ENCODE measurements around the gene PPP1R3C. TPM values are rescaled to one million over a fixed set of nuclear protein-coding genes. Genes with fewer than 3 reads are reported as not detected.

PPP1R3C gene
- total RNA-seq, 4 donors from 2014 or later: 19.7 to 55.2 (median 25.5) TPM

DNA sequence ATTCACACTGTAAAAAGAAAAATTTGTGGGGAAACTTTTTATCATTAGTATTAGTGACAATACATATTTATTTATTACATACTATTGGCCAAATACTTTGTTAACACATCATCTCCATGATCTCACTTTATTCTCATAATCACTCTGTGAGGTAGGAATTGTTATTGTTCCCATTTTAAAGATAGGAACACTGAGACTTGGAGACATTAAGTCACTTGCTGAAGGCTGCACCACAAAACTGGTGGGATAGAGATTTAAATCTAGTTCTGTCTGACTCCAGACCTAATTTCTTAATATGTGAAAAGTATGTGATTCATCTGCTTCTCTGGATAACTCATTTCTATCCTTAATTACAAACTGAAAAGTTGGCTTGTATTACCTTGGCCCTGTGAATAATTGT lies 8.2 kb downstream of the PPP1R3C start:
- intact Hi-C loops (cut with DNase I; ENCODE audit: low total_unique reads): no loop called here
- Histone ChIP-seq H3K27ac (no peak overlapping the region), H3K36me3 (no peaks in the 10 kb centered on the region)

DNA sequence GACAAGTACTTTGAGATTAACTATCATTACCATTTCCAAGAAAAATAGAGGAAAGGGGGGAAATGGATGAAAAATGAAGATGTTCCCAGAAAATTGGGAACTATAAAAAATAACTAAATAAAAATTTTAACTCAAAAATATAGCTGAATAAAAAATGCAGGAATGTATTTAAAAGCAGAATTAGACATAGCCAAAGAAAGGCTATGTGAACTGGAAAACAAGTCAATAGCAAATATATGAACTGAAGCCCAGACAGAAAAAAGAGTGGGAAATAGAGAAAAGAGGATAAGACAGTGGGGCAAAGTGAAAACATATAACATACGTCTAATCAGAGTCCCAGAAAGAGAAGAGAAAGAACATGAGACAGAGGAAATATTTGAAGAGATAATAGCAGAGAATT lies 10.3 kb downstream of the PPP1R3C start:
- TF ChIP-seq POLR2A (IDR thresholded peaks at IDR 0.05): no peak
- TF ChIP-seq, protein P1, sequence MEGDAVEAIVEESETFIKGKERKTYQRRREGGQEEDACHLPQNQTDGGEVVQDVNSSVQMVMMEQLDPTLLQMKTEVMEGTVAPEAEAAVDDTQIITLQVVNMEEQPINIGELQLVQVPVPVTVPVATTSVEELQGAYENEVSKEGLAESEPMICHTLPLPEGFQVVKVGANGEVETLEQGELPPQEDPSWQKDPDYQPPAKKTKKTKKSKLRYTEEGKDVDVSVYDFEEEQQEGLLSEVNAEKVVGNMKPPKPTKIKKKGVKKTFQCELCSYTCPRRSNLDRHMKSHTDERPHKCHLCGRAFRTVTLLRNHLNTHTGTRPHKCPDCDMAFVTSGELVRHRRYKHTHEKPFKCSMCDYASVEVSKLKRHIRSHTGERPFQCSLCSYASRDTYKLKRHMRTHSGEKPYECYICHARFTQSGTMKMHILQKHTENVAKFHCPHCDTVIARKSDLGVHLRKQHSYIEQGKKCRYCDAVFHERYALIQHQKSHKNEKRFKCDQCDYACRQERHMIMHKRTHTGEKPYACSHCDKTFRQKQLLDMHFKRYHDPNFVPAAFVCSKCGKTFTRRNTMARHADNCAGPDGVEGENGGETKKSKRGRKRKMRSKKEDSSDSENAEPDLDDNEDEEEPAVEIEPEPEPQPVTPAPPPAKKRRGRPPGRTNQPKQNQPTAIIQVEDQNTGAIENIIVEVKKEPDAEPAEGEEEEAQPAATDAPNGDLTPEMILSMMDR (IDR thresholded peaks at IDR 0.05): no peak
- intact Hi-C loops (cut with DNase I; ENCODE audit: low total_unique reads): no loop called here
- H3K4me3 ChIP-seq: no peak overlapping the region
- H3K9me3 ChIP-seq: peaks cover 0 to 5% of the 10 kb centered on the region in 2 donors
- no peaks in the 10 kb centered on the region for H3K27me3 ChIP-seq
- no peaks in the 10 kb centered on the region for H3K4me1 ChIP-seq
- H3K27ac ChIP-seq: no peak overlapping the region
- no peak for DNase-seq
- H3K36me3 ChIP-seq: no peaks in the 10 kb centered on the region

More for the DNA sequence above, 8.2 kb downstream of the PPP1R3C start:
- no peak for TF ChIP-seq POLR2A (IDR thresholded peaks at IDR 0.05)
- TF ChIP-seq, protein P1 (IDR thresholded peaks at IDR 0.05): no peak
- Histone ChIP-seq H3K9me3 (peaks cover 0 to 5% of the 10 kb centered on the region in 2 donors), H3K4me3 (no peak overlapping the region), H3K4me1 (peaks cover 0 to under 1% of the 10 kb centered on the region in 2 donors), H3K27me3 (no peaks in the 10 kb centered on the region)
- no peak for DNase-seq

DNA sequence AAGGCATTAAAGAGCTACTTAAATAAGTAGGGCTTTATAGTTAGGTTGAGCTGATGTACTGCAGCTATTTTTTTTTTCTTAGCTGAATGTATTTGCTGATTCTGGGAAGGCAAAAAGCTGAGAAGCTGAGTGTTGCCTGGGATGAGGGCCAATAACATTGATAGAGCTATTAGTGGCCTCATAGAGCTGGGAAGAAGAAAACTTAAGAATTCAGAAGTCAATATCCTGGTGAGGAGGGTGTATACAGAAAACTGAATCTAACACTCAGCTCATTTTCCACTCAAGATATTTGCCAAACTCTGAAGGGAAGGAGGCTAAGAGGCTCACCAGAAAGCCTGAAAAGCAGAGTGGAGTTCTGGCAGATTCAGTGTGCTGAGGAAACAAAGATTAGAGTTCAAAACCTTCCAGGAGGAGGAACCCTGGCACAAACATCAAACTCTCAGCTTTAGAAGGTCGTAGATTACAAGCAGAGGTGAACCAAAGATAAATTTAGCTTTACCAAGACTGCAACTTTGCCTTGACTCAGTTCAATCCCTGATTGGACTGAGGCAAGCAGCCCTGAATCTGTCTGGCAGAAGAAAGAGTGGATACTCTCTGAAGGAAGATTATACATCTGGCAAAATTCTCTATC lies 11.3 kb downstream of the PPP1R3C start:
- TF ChIP-seq POLR2A (IDR thresholded peaks at IDR 0.05): no peak
- TF ChIP-seq, protein P1 (IDR thresholded peaks at IDR 0.05): no peak
- Histone ChIP-seq H3K36me3 (no peaks in the 10 kb centered on the region), H3K4me1 (no peaks in the 10 kb centered on the region), H3K27me3 (no peaks in the 10 kb centered on the region), H3K4me3 (no peak overlapping the region), H3K27ac (no peak overlapping the region), H3K9me3 (peaks cover 0 to 5% of the 10 kb centered on the region in 2 donors)
- intact Hi-C loops (cut with DNase I; ENCODE audit: low total_unique reads): no loop called here
- DNase-seq: no peak

DNA sequence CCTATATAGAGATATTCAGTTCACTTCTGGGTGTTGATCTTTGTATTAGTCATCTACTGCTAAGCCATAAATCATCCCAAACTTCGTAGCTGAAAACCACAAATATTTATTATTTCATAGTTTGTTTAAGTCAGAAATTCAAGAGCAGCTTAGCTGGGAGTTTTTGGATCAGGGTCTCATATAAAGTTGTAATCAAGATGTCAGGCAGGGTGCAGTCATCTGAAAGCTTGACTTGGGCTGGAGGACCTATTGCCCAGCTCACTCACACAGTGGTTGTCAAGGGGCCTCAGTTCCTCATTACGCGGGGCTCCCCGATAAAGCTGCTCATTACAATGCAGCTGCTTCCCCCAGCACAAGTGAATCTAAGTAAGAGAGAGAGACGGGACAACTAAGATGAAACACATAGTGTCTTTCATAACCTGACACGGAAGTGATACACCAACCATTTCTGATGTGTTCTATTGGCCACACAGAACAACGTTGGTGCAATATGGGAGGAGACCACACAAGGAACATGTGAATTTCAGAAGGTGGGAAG lies 15.7 kb downstream of the PPP1R3C start:
- H3K9me3 ChIP-seq: no peaks in the 10 kb centered on the region
- no peaks in the 10 kb centered on the region for H3K36me3 ChIP-seq
- no peak for DNase-seq
- H3K27me3 ChIP-seq: no peaks in the 10 kb centered on the region
- no peak for TF ChIP-seq POLR2A (IDR thresholded peaks at IDR 0.05)
- TF ChIP-seq, protein P1 (IDR thresholded peaks at IDR 0.05): no peak
- no peak overlapping the region for H3K27ac ChIP-seq
- no peak overlapping the region for H3K4me3 ChIP-seq
- intact Hi-C loops (cut with DNase I; ENCODE audit: low total_unique reads): no loop called here
- H3K4me1 ChIP-seq: peaks cover 0 to 9% of the 10 kb centered on the region in 2 donors

DNA sequence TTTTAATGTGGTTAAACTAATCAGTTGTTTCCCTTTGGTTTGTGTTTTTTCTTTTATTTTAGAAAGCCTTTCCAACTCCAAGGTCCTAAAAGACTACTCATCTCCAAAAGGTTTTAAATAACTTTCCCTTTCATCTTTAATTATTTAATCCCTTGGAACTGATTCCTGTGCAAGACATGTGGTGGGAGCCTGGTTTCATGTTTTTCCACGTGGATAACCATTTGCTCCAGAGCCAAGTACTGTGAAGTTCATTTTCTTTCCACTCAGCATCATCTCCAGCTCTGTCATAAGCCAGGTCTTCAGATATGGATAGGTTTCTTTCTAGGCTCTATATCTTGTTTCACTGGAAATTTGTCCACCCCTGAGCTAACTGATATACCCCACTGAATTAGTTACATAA lies 16.7 kb downstream of the PPP1R3C start:
- intact Hi-C loops (cut with DNase I; ENCODE audit: low total_unique reads): no loop called here
- peak overlapping the region; percentile 9 to 39 for H3K27ac ChIP-seq

More for the DNA sequence above, 16.7 kb downstream of the PPP1R3C start:
- Histone ChIP-seq H3K4me1 (peaks cover 0 to 9% of the 10 kb centered on the region in 2 donors), H3K4me3 (no peak overlapping the region), H3K9me3 (no peaks in the 10 kb centered on the region), H3K27me3 (no peaks in the 10 kb centered on the region), H3K36me3 (no peaks in the 10 kb centered on the region)
- TF ChIP-seq, protein P1 (IDR thresholded peaks at IDR 0.05): no peak
- TF ChIP-seq POLR2A (IDR thresholded peaks at IDR 0.05): no peak
- DNase-seq: no peak

Data from uterus (tissue), 4 donors.